DOHH2 (cell line): Measurements from ENCODE around the gene LRMDA.

ENCODE experiments used
- H3F3A ChIP-seq: fragments of 200-600 bp; sonication (generic), shearing (Covaris generic); 2 replicates; pipeline ENCODE4 v1.6.0; 2016; ENCODE audit warnings: antibody characterized with exemption, mild to moderate bottlenecking; ENCODE audit not compliant: control insufficient read depth, insufficient read depth
- H3K27ac ChIP-seq: fragments of 200-600 bp; sonication (generic); 2 replicates; pipeline ENCODE4 v1.5.1; 2014; ENCODE audit warnings: low read depth, mild to moderate bottlenecking, low read length, moderate library complexity
- H3K27me3 ChIP-seq: fragments of 200-600 bp; sonication (generic); 2 replicates; pipeline ENCODE4 v1.6.1; 2014; ENCODE audit warnings: mild to moderate bottlenecking, low read length, mixed read lengths; ENCODE audit not compliant: control insufficient read depth
- H3K36me3 ChIP-seq: fragments of 200-600 bp; sonication (generic); 2 replicates; pipeline ENCODE4 v1.6.1; 2014; ENCODE audit warnings: mild to moderate bottlenecking, low read length, moderate library complexity, mixed read lengths; ENCODE audit not compliant: control insufficient read depth
- H3K4me1 ChIP-seq: fragments of 200-600 bp; sonication (generic); 2 replicates; pipeline ENCODE4 v1.6.1; 2014; ENCODE audit warnings: mild to moderate bottlenecking, low read length, mixed read lengths; ENCODE audit not compliant: control insufficient read depth
- H3K4me2 ChIP-seq: fragments of 200-600 bp; sonication (generic); 2 replicates; pipeline ENCODE4 v1.6.0; 2014; ENCODE audit warnings: mild to moderate bottlenecking, low read length, moderate library complexity
- H3K4me3 ChIP-seq: fragments of 200-600 bp; sonication (generic); 2 replicates; pipeline ENCODE4 v1.5.1; 2014; ENCODE audit warnings: mild to moderate bottlenecking, low read length, mixed read lengths
- H3K79me2 ChIP-seq: fragments of 200-600 bp; sonication (generic); 2 replicates; pipeline ENCODE4 v1.6.1; 2014; ENCODE audit warnings: mild to moderate bottlenecking, low read length, mixed read lengths; ENCODE audit not compliant: control insufficient read depth
- H3K9me2 ChIP-seq: fragments of 200-600 bp; sonication (generic); replicated peaks from 2 replicates; pipeline ENCODE4 v1.6.1; 2014; ENCODE audit warnings: mild to moderate bottlenecking, low read length, mixed read lengths; ENCODE audit not compliant: control insufficient read depth
- H3K9me3 ChIP-seq: fragments of 200-600 bp; sonication (generic); 2 replicates; pipeline ENCODE4 v1.6.1; 2014; ENCODE audit warnings: antibody characterized with exemption, low read length, mixed read lengths; ENCODE audit not compliant: control insufficient read depth, insufficient read depth
- H4K20me1 ChIP-seq: fragments of 200-600 bp; sonication (generic); 2 replicates; pipeline ENCODE4 v1.6.0; 2014; ENCODE audit warnings: low read depth, mild to moderate bottlenecking, antibody characterized with exemption, low read length, moderate library complexity; ENCODE audit not compliant: control insufficient read depth, insufficient read depth
- EZH2phosphoT487 ChIP-seq: fragments of 200-600 bp; sonication (generic); IDR thresholded peaks from 2 replicates; pipeline ENCODE4 v1.6.1; 2017; ENCODE audit warnings: borderline replicate concordance, mild to moderate bottlenecking, antibody characterized with exemption, low read length, moderate library complexity, mixed read lengths
- TF ChIP-seq, protein P1 (sequence below): fragments of 200-600 bp; sonication (generic); IDR thresholded peaks from one replicate; pipeline ENCODE4 v1.5.1; 2014; ENCODE audit warnings: antibody characterized with exemption, mild to moderate bottlenecking, low read depth, low read length; ENCODE audit not compliant: poor library complexity, severe bottlenecking

The LRMDA gene

DNA sequence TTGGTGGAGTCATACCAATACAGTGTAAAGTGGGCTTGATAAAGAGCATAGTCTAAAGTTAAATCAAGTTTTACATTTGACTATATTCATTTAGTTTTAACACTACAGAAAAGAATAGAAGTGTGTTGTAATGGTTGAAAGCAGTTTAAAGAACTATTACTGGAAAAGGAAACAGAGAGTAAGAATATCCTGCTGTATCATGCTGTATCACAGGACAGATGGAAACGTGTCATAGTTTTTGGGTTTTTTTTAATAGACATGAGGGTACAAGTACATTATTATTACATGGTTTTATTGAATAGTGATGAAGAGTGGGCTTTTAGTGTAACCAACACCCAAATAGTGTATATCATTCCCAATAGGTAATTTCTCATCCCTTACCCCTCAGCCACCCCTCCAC is 944.3 kb downstream of the LRMDA start:
- Histone ChIP-seq H3K4me3 (no peak overlapping the region), H3K4me2 (no peak overlapping the region), H3K36me3 (no peaks in the 10 kb centered on the region), H3F3A (no peaks in the 10 kb centered on the region), H4K20me1 (no peaks in the 10 kb centered on the region), H3K27me3 (no peaks in the 10 kb centered on the region), H3K79me2 (no peaks in the 10 kb centered on the region), H3K9me3 (no peaks in the 10 kb centered on the region), H3K9me2 (no peaks in the 10 kb centered on the region), H3K4me1 (no peaks in the 10 kb centered on the region), H3K27ac (no peak overlapping the region)
- TF ChIP-seq, protein P1, sequence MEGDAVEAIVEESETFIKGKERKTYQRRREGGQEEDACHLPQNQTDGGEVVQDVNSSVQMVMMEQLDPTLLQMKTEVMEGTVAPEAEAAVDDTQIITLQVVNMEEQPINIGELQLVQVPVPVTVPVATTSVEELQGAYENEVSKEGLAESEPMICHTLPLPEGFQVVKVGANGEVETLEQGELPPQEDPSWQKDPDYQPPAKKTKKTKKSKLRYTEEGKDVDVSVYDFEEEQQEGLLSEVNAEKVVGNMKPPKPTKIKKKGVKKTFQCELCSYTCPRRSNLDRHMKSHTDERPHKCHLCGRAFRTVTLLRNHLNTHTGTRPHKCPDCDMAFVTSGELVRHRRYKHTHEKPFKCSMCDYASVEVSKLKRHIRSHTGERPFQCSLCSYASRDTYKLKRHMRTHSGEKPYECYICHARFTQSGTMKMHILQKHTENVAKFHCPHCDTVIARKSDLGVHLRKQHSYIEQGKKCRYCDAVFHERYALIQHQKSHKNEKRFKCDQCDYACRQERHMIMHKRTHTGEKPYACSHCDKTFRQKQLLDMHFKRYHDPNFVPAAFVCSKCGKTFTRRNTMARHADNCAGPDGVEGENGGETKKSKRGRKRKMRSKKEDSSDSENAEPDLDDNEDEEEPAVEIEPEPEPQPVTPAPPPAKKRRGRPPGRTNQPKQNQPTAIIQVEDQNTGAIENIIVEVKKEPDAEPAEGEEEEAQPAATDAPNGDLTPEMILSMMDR = no peak
- TF ChIP-seq EZH2phosphoT487 = no peak

DNA sequence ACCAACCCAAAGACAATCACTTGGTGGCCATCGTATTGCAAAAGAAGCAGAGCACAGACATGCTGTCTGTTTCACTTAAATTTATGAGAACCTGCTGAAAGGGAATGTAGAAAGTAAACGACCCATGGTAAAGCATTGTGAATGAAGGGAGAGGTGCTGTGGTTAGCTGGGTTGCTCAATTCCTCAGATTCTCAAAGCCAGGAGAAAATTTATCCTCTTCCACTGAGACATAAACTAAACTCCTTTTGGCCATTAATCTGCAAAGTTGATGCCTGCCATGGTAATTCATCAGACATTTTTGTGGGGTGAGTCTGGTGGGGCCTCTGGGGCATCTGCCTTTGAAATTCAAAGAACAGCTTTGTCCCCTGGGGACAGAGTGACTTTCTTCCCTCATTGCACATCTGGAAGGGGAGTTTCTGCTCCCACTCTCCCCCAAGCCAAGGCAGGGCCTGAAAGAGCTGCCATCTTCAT is 951.0 kb downstream of the LRMDA start:
- no peaks in the 10 kb centered on the region for H3F3A ChIP-seq
- no peaks in the 10 kb centered on the region for H3K36me3 ChIP-seq
- H3K4me1 ChIP-seq = no peaks in the 10 kb centered on the region
- no peak for TF ChIP-seq EZH2phosphoT487
- TF ChIP-seq, protein P1 = no peak
- no peaks in the 10 kb centered on the region for H3K27me3 ChIP-seq
- no peaks in the 10 kb centered on the region for H3K9me3 ChIP-seq
- no peak overlapping the region for H3K4me3 ChIP-seq
- H4K20me1 ChIP-seq = no peaks in the 10 kb centered on the region
- no peak overlapping the region for H3K4me2 ChIP-seq
- H3K9me2 ChIP-seq = no peaks in the 10 kb centered on the region
- no peak overlapping the region for H3K27ac ChIP-seq
- no peaks in the 10 kb centered on the region for H3K79me2 ChIP-seq

DNA sequence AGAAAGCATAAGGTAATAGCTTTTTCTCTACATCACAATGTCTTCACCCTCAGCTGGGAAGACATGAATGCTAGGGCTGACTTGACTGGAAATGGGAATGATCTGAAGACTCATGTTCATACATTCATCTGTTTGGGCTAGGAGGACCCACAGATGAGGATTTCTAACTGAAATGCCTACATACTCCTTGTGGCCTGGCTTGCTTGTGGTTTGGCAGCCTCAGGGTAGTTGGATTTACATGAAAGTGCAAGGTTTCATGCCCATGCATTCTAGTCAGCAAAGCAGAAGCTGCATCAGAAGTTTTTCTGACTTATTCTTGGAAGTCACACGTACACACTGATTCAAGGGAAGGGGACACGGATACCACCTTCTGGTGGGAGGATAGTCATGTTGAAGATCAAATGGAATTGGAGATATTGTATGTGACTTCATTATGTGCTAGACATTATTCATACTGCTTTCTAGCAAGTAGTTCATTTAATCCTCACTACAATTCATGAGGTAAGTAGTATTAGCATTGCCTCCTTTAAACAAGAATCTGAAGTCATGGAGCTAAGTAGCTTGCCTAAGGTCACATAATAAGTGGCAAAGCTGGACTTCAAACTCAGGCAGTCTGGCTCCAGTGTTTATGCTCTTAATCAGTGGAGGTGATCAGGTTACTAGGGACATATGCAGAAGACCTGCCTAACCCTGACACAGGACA is 957.0 kb downstream of the LRMDA start:
- Histone ChIP-seq H3K27ac (no peak overlapping the region), H3K4me1 (no peaks in the 10 kb centered on the region), H3K27me3 (no peaks in the 10 kb centered on the region), H3K36me3 (no peaks in the 10 kb centered on the region), H3K4me2 (no peak overlapping the region), H3K4me3 (no peak overlapping the region), H3K9me2 (no peaks in the 10 kb centered on the region), H3F3A (no peaks in the 10 kb centered on the region), H4K20me1 (no peaks in the 10 kb centered on the region), H3K79me2 (no peaks in the 10 kb centered on the region), H3K9me3 (no peaks in the 10 kb centered on the region)
- TF ChIP-seq EZH2phosphoT487 = no peak
- TF ChIP-seq, protein P1 = no peak
